8988T (cell line): ENCODE data around the gene LRCH4.

ENCODE experiments used
- DNase-seq: peaks from one replicate; pipeline ENCODE4 v3.0.0; 2011

Gene LRCH4

GRCh38 chr7:100582041-100582579, 3.8 kb downstream of the LRCH4 start:
- no peak for DNase-seq

GRCh38 chr7:100580466-100581283, 5.3 kb downstream of the LRCH4 start:
- DNase-seq, result no peak

- no peak for DNase-seq
Measured at GRCh38 chr7:100578246-100579183, 7.4 kb downstream of the LRCH4 start.

DNA sequence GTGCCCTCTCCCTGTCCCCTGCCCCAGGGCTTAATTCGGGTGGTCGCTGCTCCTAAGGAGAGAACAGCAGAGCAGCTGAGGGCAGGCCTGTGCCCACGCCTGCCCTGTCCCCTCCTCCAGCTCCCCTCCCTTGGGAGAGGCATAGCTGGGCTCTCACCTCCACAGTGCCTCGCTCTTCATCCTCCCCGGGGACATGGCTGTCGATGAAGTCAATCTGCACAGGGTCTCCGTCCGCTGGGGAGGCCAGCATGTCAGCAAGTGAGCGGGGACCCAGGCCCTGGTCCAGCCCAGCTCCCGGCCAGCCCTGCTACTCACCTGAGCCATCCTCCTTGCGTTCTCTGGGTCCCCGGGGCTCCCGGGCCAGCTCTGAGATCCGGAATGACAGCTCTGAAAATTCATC, 8.4 kb downstream of the LRCH4 start:
- DNase-seq, result no peak

GRCh38 chr7:100577103-100577502, 8.8 kb downstream of the LRCH4 start:
- no peak for DNase-seq

GRCh38 chr7:100576384-100576993, 9.4 kb downstream of the LRCH4 start:
- DNase-seq, result no peak

DNA sequence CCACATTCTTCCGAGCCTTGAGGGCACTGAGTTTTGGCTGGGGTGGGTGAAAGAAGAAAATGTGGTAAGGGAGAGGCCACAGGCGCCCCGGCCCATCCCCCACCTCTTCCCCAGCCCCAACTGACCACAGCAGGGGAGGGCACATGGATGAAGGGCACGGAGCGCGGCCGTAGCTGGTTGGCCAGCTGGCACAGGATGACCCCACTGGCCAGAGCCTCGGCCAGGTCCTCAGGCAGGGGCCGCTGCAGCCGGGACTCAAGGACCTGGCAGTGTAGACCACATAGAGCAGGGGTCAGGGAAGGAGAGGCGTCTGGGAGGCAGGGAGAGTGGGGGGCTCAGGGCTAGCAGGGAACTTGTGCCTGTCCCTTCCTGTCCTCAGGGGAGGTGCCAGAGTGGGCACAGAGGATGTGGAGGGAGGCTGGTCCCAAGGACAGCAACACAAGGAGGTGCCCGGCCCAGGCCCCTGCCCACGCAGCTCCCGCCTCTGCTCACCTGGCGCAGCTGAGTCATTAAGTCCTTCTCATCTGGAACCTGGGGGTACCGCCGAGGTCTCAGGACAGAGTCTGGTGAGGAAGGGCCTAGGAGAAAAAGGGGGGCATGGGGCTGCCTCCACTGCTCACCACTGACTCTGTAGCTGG, 10.1 kb downstream of the LRCH4 start:
- no peak for DNase-seq

DNA sequence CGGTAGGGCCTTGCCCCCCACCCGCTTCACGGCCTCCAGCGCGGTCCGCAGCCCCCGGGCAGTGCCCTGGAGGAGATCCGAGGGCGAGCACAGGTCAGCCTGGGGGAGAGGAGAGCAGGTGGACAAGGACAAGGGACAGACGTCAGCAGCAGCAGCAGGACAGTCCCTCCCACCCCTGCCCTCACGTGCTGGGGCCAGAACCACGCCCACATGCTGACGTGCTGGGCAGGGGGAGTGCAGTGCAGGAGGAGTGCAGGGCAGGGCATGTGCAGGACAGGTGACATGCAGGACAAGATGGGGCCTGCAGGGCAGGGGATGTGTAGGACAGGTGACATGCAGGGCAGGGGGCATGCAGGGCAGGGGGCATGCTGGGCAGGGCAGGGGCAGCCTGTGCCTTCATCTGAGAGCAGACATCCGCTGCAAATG, 10.7 kb downstream of the LRCH4 start:
- DNase-seq, result no peak

DNA sequence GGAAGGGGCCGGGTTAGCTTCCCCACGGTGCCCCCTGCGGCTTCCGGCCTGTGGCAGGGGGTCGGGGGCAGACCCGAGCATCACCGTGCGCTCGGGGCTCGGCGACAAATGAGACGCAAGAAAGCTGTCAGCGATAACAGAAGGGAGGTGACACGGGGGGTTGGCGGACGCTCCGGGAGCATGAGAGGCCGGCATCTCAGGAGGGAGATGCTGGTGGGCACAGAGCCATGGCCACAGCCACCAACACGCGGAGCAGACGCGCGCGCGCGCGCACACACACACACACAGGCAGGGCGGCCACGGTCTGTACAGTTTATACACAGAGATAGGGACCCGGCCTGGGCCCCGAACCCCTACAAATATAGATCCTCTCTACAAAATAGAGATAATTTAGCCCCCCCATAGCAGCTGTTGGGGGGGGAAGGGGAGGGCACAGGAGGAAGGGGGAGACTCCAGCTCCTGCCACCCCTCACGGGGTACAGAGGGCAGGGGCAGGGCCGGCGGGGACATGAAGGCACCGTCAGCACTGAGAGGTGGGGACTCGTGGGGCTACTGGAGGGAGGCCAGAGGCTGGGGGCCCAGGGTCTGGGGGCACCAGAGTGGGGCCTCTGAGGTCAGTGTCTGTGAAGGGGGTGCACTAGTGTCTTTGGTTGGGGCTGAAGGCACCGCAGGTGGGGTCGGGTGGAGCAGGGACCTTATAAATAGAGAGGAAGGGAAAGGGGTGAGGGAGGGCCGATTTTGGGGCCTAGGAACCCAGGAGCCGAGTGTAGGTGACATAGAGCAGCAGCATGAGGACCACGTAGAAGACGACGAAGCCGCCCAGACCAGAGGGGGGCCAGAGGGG, 11.3 kb downstream of the LRCH4 start:
- no peak for DNase-seq

DNA sequence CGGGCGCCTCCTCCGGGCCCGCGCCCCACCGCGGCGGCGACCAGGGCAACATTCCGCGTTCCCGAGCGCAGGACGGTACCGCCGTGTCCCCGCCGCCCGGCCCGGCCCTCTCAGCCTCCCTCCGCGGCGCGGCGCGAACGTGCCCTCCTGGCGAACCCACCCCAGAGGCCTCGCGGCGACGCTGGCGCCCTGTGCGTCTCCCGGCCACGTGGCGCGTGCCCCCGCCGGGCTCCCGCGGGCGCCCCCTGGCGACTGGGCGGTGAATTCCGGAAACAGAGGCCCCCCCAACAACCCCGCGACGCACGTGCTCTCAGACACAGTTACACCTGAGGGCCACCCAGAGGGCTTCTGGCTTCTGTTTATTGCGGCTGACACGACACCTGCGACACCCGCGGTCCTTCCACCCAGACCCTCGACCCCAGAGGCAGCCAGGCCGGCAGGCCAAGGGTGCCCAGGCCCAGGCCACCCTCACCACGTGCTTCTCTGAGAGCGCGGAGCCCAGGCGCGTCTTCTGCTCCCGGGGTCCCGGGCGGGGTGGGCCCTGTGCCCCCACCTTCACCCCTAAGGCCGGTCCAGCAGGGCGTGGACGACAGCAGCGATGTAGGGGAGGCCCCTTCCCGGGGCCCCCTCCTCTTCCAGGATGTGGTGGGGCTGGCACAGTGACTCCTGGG, 12.1 kb downstream of the LRCH4 start, which contains the start of gene SAP25:
SAP25 (minus strand) TSS at position 210 of the 671 bp plus-strand sequence; CDS start at position 52, 158 bp downstream.
- DNase-seq, result no peak

DNA sequence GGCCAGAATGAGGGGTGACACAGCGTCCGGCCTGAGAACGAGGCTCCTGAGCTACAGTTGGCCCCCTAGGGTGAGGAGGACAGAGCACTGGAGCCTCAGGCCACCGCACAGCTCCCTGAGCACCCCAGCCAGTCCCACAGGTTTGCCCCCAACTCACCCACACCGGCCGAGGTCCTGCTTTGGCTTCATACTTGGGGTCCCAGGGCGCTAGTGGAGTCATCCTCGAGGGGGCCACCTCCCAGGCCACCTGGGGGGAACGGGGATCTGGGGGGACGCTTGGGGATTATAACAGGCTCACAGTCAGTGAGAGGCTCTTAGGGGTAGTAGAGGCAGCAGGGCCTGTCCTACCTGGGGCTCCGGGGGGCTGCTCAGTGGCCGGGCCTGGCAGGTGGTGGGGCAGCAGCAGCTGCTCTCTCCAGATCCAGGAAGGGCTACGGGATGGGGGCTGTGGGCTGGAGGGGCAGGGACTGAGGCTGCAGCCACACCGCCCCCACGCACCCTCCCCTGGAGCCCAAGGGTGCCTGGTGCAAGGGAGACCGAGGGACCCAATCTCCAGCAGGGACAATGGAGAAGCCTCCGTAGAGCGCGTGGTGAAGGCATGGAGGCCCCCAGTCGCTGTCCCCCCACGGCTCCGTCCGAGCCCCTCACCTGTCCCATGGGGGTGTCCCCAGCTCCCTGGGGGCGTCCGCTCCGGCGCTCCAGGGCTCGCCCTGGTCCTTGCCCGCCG, 12.8 kb downstream of the LRCH4 start:
- no peak for DNase-seq

- no peak for DNase-seq
Measured at GRCh38 chr7:100572281-100572948, 13.5 kb downstream of the LRCH4 start.

DNA sequence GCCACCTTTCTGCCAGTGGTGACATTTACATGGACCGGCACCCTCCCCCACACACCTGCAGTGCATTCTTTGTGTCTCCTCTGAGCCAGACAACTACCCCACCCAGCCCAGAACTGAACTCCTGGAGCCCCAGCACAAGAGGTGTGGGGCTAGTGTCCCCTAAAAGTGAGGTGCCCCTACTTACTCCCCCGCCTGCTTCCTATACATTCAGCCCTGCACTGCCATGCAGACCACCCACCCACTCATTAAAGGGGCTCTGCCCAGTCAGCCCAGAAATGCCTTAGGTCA, 14.2 kb downstream of the LRCH4 start:
- DNase-seq, result no peak

DNA sequence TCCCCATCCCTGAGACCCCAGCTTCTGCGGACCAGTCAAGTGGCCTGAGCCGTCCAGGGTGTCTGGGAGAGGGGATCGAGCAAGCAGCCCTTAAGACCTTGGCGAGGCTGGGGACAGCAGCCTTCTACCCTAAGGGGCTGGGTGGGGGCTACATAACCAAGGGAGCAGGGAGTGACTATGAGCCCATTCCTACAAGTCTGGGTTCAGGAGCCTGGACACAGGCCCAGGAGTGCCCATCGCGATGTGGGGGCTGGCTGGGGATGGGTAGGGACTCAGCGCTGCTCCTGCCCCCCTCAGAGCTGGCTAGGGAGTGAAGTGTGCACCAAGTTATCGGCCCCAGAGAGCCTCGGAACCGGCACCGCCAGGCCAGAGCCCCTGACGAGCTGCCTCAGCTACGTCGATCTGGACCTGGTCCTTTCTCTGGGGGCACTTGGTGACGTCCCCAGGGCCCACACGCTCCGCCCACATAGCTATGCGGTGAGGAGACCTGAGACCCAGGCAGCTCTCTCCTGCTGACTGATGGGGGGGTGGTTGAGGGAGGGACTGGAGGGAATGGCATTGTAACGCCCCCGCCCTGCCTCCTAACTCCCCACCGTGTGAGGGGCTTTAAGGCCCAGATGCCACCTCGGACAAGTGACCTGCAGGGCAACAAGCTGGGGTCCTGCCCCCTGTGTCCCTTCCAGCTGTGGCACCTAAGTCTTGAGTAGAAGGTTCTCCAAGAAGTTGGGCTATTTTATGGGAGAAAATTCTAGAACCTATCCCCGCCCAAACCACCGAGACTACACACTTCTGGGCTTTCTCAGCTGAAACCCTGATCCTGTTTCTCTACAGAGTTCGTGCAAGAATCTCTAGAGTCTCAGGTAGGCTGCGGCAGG, 14.7 kb downstream of the LRCH4 start:
- DNase-seq, result no peak

DNA sequence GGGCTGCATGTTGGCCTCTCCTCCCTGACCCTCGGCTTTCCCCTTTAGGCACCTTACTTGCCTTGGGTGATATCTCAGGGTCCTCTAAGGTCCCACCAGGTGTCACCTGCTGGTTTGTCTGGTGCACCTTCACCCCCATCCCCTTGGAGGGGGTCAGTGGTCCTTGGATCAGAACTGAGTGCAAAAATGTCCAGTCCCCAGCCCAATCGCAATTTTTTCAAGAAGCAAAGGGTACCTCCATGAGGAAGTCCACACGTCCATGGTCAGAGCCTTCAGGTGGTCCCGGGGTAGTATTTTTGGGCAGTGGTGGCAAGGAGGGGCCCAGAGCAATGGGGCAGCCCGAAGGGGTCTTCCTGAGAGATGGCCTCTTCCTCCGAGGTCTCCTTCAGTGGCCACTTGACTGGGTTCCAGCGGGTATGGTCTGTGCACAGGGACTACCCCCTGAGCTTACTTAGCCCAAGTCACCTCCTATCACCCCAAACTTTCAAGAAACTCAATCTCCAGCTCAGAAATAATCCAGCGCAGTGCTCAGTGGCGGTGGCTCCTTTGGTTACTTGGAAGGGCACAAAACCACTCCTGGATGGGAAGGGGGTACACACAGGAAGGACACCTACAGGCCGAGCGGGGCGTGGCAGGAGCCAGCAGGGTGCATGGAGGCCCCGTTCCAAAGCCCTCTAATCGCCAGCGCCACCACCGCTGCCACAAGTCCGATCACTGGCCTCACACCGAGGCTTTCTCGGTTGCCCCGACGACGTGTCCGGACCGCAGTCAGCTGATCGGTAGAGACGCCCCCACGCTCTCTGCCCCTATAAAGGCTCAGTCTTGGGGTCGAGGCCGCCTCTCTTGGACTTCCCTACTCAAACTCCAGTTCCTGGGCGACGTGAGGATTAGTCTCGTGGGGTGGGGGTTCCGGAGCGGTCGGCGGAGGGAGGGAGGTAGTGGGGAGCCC, 16.8 kb downstream of the LRCH4 start:
- no peak for DNase-seq

- no peak for DNase-seq
Measured at GRCh38 chr7:100568176-100568895, 17.6 kb downstream of the LRCH4 start.

DNA sequence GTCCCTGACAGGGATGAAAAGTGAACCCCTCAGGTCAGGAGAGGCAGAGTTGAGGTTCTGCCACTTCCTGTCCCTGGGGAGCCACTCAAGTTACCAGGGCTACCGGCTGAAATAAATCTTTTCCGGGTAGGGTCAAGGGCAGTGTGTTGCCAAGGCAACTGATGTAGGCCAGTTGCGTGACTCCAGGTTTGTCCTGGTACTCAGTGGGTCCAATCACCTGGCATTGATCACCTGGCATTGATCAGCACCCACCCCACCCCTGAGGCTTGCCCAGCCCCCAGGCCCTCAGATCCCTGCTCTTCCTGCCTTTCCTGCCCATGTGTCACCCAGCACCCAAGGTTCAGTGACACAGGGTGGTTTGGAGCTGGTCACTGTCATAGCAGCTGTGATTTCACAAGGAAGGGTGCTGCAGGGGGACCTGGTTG, 18.2 kb downstream of the LRCH4 start:
- DNase-seq, result no peak
